ENCODE data around the gene BPIFB6. TPM values are rescaled to one million over a fixed set of nuclear protein-coding genes. Genes with fewer than 3 reads are reported as not detected.
"Not testable (repeated sequence)": the region's sequence is repeated elsewhere in the genome, so short reads cannot be mapped to it uniquely, and the experiment has no call there.

Gene BPIFB6
- total and polyA plus RNA-seq, 11 donors: not detected

DNA sequence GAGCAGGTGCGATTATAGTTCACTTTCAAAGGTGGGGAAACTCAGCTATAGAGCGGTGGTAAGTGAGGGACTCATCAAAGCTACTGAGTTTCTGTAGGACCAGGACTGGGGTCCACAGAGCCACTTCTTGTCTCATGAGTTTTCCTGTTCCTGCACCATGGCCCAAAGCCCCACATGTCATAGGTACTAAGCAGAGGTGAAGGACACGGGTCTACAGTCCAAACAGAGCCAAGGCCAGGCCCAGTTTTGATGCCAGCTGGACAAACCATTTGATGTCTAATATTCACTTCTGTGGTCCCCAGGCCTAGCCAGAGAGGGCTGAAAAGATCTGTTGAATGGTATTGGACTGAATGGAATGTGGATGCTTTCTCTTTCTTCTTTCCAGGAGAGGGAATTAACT is 11.0 kb downstream of the BPIFB6 start:
- intact Hi-C loops (cut with DNase I): no loop called here
- H3K36me3 ChIP-seq: no peaks in the 10 kb centered on the region
- no peaks in the 10 kb centered on the region for H3K4me1 ChIP-seq
- DNase-seq (no peak), ATAC-seq (no peak)
- H3K27ac ChIP-seq: no peak overlapping the region
- H3K27me3 ChIP-seq: no peaks in the 10 kb centered on the region
- H3K9me3 ChIP-seq: peaks cover 0 to 23% (median 13%) of the 10 kb centered on the region in 12 donors
- no peak overlapping the region for H3K4me3 ChIP-seq
- 81 to 97% (median 84%) methylated on average over 3 of the region's 3 CpGs for WGBS, 4 donors
- TF ChIP-seq, protein P1, sequence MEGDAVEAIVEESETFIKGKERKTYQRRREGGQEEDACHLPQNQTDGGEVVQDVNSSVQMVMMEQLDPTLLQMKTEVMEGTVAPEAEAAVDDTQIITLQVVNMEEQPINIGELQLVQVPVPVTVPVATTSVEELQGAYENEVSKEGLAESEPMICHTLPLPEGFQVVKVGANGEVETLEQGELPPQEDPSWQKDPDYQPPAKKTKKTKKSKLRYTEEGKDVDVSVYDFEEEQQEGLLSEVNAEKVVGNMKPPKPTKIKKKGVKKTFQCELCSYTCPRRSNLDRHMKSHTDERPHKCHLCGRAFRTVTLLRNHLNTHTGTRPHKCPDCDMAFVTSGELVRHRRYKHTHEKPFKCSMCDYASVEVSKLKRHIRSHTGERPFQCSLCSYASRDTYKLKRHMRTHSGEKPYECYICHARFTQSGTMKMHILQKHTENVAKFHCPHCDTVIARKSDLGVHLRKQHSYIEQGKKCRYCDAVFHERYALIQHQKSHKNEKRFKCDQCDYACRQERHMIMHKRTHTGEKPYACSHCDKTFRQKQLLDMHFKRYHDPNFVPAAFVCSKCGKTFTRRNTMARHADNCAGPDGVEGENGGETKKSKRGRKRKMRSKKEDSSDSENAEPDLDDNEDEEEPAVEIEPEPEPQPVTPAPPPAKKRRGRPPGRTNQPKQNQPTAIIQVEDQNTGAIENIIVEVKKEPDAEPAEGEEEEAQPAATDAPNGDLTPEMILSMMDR (IDR thresholded peaks at IDR 0.05): no peak
- TF ChIP-seq POLR2A (IDR thresholded peaks at IDR 0.05): no peak

DNA sequence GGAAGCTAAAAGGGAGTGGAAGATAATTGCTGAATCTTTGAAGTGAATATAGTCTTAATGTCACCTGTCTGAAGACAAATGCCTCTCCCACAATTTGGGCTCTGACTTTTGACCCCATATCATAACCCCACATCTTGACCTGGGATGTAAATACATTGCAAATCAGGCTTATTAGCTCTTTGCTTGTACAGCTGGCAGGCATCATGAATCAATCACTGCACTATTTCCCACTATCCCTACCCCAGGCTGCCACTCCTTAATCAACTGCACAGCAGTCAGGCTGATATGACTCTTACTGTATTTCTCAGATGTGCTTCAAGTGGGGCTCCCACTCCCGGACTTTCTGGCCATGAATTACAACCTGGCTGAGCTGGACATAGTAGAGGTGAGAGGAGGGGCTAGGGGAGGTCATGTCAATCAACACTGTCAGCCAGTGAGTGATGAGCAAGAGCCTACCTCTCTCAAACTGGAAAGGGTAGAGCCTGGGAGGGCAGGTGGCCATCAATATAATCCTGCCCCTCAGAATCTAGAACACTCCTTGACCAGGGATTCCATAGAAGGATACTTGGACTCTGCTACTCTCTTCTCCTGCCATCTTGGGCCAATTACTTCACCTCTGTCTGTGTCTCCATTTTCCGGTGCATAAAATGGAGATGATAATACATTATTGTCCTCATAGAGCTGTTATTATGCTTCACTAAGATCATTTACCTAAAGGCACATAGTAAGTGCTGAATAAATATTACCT is 11.7 kb downstream of the BPIFB6 start:
- peaks cover 0 to 23% (median 13%) of the 10 kb centered on the region in 12 donors for H3K9me3 ChIP-seq
- DNase-seq: no peak
- intact Hi-C loops (cut with DNase I): no loop called here
- WGBS, 4 donors: 61 to 91% (median 73%) methylated on average over 2 of the region's 2 CpGs
- no peaks in the 10 kb centered on the region for H3K4me1 ChIP-seq
- H3K4me3 ChIP-seq: no peak overlapping the region
- no peak for TF ChIP-seq POLR2A (IDR thresholded peaks at IDR 0.05)
- TF ChIP-seq, protein P1 (IDR thresholded peaks at IDR 0.05): no peak
- ATAC-seq: no peak
- no peaks in the 10 kb centered on the region for H3K27me3 ChIP-seq
- no peak overlapping the region for H3K27ac ChIP-seq
- H3K36me3 ChIP-seq: no peaks in the 10 kb centered on the region

DNA sequence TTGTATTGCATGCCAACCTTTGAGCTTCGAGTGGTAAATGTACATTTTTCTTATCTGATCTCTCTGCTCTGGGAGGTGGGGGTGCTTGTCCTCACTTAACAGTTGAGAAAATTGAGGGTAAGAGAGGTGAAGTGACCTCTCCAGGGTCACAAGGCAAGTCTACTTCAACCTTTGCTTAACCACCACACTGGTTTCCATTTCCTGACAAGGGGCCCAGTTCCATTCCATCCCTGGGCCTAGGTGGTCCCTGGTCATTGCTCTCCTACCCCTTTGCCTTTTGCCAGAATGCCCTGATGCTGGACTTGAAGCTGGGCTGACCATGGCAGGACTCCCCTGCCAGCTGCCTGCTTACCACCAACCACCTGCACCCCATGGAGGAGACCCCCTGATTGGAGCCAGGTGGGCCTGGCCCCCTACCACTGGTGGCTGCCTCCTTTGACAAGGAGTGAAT is 12.3 kb downstream of the BPIFB6 start:
- Histone ChIP-seq H3K36me3 (no peaks in the 10 kb centered on the region), H3K27ac (no peak overlapping the region), H3K4me1 (no peaks in the 10 kb centered on the region), H3K9me3 (peaks cover 0 to 23% (median 13%) of the 10 kb centered on the region in 12 donors), H3K4me3 (no peak overlapping the region), H3K27me3 (no peaks in the 10 kb centered on the region)
- WGBS, 4 donors: 50 to 59% (median 55%) methylated on average over 1 of the region's 1 CpG
- intact Hi-C loops (cut with DNase I): no loop called here
- DNase-seq (no peak), ATAC-seq (no peak)
- TF ChIP-seq POLR2A (IDR thresholded peaks at IDR 0.05): no peak
- TF ChIP-seq, protein P1 (IDR thresholded peaks at IDR 0.05): no peak

DNA sequence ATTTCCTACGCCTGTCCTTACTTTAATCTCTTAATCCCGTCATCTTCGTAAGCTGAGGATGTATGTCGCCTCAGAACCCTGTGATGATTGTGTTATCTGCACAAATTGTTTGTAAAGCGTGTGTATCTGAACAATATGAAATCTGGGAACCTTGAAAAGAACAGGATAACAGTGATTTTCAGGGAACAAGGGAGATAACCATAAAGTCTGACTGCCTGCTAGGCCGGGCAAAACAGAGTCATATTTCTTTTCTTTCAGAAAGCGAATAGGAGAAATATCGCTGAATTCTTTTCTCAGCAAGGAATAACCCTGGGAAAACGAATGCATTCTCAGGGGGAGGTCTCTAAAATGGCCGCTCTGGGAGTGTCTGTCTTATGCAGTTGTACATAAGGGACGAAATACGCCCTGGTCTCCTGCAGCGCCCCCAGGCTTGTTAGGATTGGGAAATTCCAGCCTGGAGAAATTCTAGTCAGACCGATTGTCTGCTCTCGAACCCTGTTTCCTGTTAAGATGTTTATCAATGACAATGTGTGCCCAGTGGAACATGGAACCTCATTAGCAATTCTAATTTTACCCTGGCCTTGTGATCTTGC is 13.8 kb downstream of the BPIFB6 start:
- DNase-seq; H3K4me1 ChIP-seq; H3K36me3 ChIP-seq; ATAC-seq; H3K27me3 ChIP-seq; H3K27ac ChIP-seq; H3K4me3 ChIP-seq; intact Hi-C loops (cut with DNase I): not testable (repeated sequence)
- H3K9me3 ChIP-seq: peaks cover 0 to 23% (median 13%) of the 10 kb centered on the region in 12 donors
- WGBS, 4 donors: 76 to 85% (median 82%) methylated on average over 15 of the region's 15 CpGs

All from heart left ventricle (tissue), 16 donors.